ENCODE measurements around the gene KCNMA1. TPM values are rescaled to one million over a fixed set of nuclear protein-coding genes. Genes with fewer than 3 reads are reported as not detected.

Gene KCNMA1
- total RNA-seq, 1 experiment from 2014 or later = 0.49 TPM

- H3K4me3 ChIP-seq (replicated peaks in 1 of 2; ENCODE audit: low read depth in 1 of 2, low read length in 2 of 2) = peak overlapping the region; percentile 14 to 48; a peak in 3 of 4 replicates
- peak overlapping the region; percentile 41 for H3K9ac ChIP-seq (ENCODE audit: low read length)
- H3K27me3 ChIP-seq (ENCODE audit: insufficient read depth, low read length) = no peaks in the 10 kb centered on the region
- peak; percentile 74 for DNase-seq (ENCODE audit: low read depth, low spot score)
- H3K9me3 ChIP-seq (ENCODE audit: control insufficient read depth in 1 of 2, insufficient read depth in 1 of 2, low read depth in 1 of 2, low read length in 2 of 2) = no peaks in the 10 kb centered on the region
- RAD21 ChIA-PET (ENCODE audit: low non-redundant PET in 1 of 2, low total read pairs in 2 of 2, uncharacterized antibody in 2 of 2, unreplicated experiment in 2 of 2) = no interaction called here
- H3K9me2 ChIP-seq (ENCODE audit: insufficient read depth) = no peaks in the 10 kb centered on the region
- H3K4me2 ChIP-seq (ENCODE audit: low read length) = peak overlapping the region; percentile 81
- peaks cover 17 to 71% of the 10 kb centered on the region in 2 experiments for H3K4me1 ChIP-seq (ENCODE audit: control insufficient read depth in 1 of 2, insufficient read depth in 2 of 2, low read length in 2 of 2)
- peak; percentile 97 for ATAC-seq
- H3K36me3 ChIP-seq (ENCODE audit: control insufficient read depth in 1 of 2, insufficient read depth in 2 of 2, low read length in 2 of 2) = no peaks in the 10 kb centered on the region
- H3K79me2 ChIP-seq (ENCODE audit: insufficient read depth, low read length) = no peaks in the 10 kb centered on the region
- no peaks in the 10 kb centered on the region for H4K20me1 ChIP-seq (ENCODE audit: insufficient read depth)
- CTCF ChIA-PET = interaction anchor here (1.0 to 2.2 kb wide), 3 partner anchors 9 to 198 kb away, joined by 3 to 8 read pairs (median 3); no protein-coding TSS in a partner anchor
- peak overlapping the region; percentile 67 for H3K27ac ChIP-seq (ENCODE audit: low read depth, low read length)
- BruUV-seq (replicated peaks) = no TSS peak
- intact Hi-C loops (cut with micrococcal nuclease) = no loop called here
- peak overlapping the region; percentile 60 for H2AFZ ChIP-seq (ENCODE audit: low read depth, low read length, poor library complexity, severe bottlenecking)
- POLR2A ChIA-PET = interaction anchor here (1.0 to 3.7 kb wide), 3 partner anchors 9 to 12 kb away, joined by 4 to 32 read pairs (median 6); no protein-coding TSS in a partner anchor
- peak; percentile 47 for TF ChIP-seq ZBTB33 (IDR thresholded peaks at IDR 0.05; ENCODE audit: extremely low read depth, insufficient replicate concordance, low read length)
- no peak for TF ChIP-seq REST (IDR thresholded peaks at IDR 0.05; ENCODE audit: low read depth)
- TF ChIP-seq CTCF (IDR thresholded peaks at IDR 0.05 in 2 of 3, conservative IDR thresholded peaks at IDR 0.05 in 1 of 3; ENCODE audit: borderline replicate concordance in 1 of 3, insufficient read depth in 1 of 3, low read depth in 2 of 3, low read length in 2 of 3) = no peak
- peak; percentile 96 for TF ChIP-seq JUND (IDR thresholded peaks at IDR 0.05)
- peak; percentile 97 for TF ChIP-seq CBX3 (IDR thresholded peaks at IDR 0.05; ENCODE audit: low read depth)
- TF ChIP-seq SRF (IDR thresholded peaks at IDR 0.05; ENCODE audit: low read depth) = peak; percentile 87
- TF ChIP-seq ELF1 (IDR thresholded peaks at IDR 0.05; ENCODE audit: borderline replicate concordance, low read depth) = no peak
- no peak for TF ChIP-seq EZH2phosphoT487 (IDR thresholded peaks at IDR 0.05; ENCODE audit: borderline replicate concordance)
- TF ChIP-seq SIN3A (IDR thresholded peaks at IDR 0.05; ENCODE audit: low read depth) = peak; percentile 86
- TF ChIP-seq EGR1 (IDR thresholded peaks at IDR 0.05; ENCODE audit: low read depth) = no peak
- TF ChIP-seq, protein P1, sequence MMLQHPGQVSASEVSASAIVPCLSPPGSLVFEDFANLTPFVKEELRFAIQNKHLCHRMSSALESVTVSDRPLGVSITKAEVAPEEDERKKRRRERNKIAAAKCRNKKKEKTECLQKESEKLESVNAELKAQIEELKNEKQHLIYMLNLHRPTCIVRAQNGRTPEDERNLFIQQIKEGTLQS (IDR thresholded peaks at IDR 0.05) = no peak
- TF ChIP-seq EZH2 (IDR thresholded peaks at IDR 0.05) = no peak
- TF ChIP-seq POLR2AphosphoS5 (IDR thresholded peaks at IDR 0.05; ENCODE audit: low read depth, low read length) = peak; percentile 68
- no peak for TF ChIP-seq POLR2A (IDR thresholded peaks at IDR 0.05; ENCODE audit: borderline replicate concordance, extremely low read depth, insufficient read depth, insufficient read length)
- TF ChIP-seq FOSL1 (IDR thresholded peaks at IDR 0.05; ENCODE audit: low read depth) = peak; percentile 90
- TF ChIP-seq ZFX (IDR thresholded peaks at IDR 0.05) = no peak
- no peak for TF ChIP-seq ZNF274 (IDR thresholded peaks at IDR 0.05; ENCODE audit: low read depth, low read length)
- peak; percentile 61 for TF ChIP-seq YY1 (IDR thresholded peaks at IDR 0.05; ENCODE audit: extremely low read depth, insufficient replicate concordance, low read depth, low read length)
- TF ChIP-seq CEBPB (IDR thresholded peaks at IDR 0.05; ENCODE audit: low read depth) = no peak; the same call in 1 of the 2 replicates
- TF ChIP-seq, protein P2, sequence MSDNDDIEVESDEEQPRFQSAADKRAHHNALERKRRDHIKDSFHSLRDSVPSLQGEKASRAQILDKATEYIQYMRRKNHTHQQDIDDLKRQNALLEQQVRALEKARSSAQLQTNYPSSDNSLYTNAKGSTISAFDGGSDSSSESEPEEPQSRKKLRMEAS (IDR thresholded peaks at IDR 0.05) = peak; percentile 85
- peak; percentile 46 for TF ChIP-seq RAD21 (IDR thresholded peaks at IDR 0.05; ENCODE audit: low read depth)
These were observed 123.8 kb downstream of the KCNMA1 start for GRCh38 chr10:77513781-77514331.

Data from HCT116 (cell line).